Measurements from ENCODE around the gene CCS.
A peak's percentile ranks its signal among the peaks of the same experiment; 100 is the strongest.
"Not testable (repeated sequence)": the region's sequence is repeated elsewhere in the genome, so short reads cannot be mapped to it uniquely, and the experiment has no call there.

CCS gene

DNA sequence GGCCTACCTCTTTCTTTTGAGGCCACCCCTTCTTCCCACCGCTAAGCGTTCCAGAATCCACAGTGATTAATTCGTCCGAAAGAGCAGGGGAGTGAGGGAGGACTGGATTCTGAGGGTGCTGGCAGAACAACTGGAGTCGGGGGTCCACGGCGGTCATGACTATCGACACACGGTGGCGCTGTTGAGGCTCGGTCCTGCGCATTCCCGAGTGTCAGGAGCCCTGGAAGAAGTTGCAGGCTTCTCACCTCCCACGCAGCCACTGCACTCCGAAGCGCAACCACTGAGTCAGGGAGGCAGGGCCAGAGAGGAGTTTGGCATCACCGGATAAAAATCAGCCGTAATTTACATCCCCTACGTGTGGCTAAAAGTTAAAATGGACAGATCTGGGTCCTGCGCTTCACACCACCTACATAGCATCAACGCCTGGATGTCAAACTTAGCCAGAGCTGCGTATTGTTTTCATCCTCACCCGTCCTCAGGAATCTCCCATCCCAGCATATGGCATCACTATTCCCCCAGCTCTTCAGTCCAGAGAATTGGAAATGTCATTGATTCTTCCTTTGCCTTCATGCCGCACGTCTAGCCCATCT lies 13.9 kb upstream of the CCS start:
- H3K4me3 ChIP-seq (ENCODE audit: low read depth, low read length): no peak overlapping the region
- no peak overlapping the region for H3K27ac ChIP-seq (ENCODE audit: low read depth, low read length)
- H3K27me3 ChIP-seq (ENCODE audit: control insufficient read depth, insufficient read depth, low read length): no peaks in the 10 kb centered on the region; the same call in 1 of the 2 replicates
- no peak overlapping the region for H3K9ac ChIP-seq (ENCODE audit: low read length)
- peaks cover 15% of the 10 kb centered on the region for H3K9me3 ChIP-seq (ENCODE audit: control insufficient read depth, insufficient read depth, low read depth, low read length)
- peaks cover 48% of the 10 kb centered on the region; the same call in 1 of the 2 replicates for H3K36me3 ChIP-seq (ENCODE audit: control insufficient read depth, insufficient read depth, low read length)
- no peaks in the 10 kb centered on the region for H3K4me1 ChIP-seq (ENCODE audit: control insufficient read depth, insufficient read depth, low read length)

GRCh38 chr11:66580803-66581202 lies 12.2 kb upstream of the CCS start:
- H3K9me3 ChIP-seq (ENCODE audit: control insufficient read depth, insufficient read depth, low read depth, low read length): peaks cover 15% of the 10 kb centered on the region
- no peaks in the 10 kb centered on the region for H3K4me1 ChIP-seq (ENCODE audit: control insufficient read depth, insufficient read depth, low read length)
- no peak overlapping the region for H3K27ac ChIP-seq (ENCODE audit: low read depth, low read length)
- no peak overlapping the region for H3K4me3 ChIP-seq (ENCODE audit: low read depth, low read length)
- H3K27me3 ChIP-seq (ENCODE audit: control insufficient read depth, insufficient read depth, low read length): no peaks in the 10 kb centered on the region; the same call in 1 of the 2 replicates
- H3K36me3 ChIP-seq (ENCODE audit: control insufficient read depth, insufficient read depth, low read length): peaks cover 49% of the 10 kb centered on the region; the same call in 1 of the 2 replicates
- H3K9ac ChIP-seq (ENCODE audit: low read length): no peak overlapping the region

- Histone ChIP-seq H3K36me3 (ENCODE audit: control insufficient read depth, insufficient read depth, low read length) (peaks cover 53% of the 10 kb centered on the region; the same call in 1 of the 2 replicates), H3K27me3 (ENCODE audit: control insufficient read depth, insufficient read depth, low read length) (no peaks in the 10 kb centered on the region; the same call in 1 of the 2 replicates), H3K4me3 (ENCODE audit: low read depth, low read length) (no peak overlapping the region), H3K4me1 (ENCODE audit: control insufficient read depth, insufficient read depth, low read length) (no peaks in the 10 kb centered on the region), H3K9me3 (ENCODE audit: control insufficient read depth, insufficient read depth, low read depth, low read length) (peaks cover 20% of the 10 kb centered on the region), H3K9ac (ENCODE audit: low read length) (no peak overlapping the region), H3K27ac (ENCODE audit: low read depth, low read length) (no peak overlapping the region)
Observed at GRCh38 chr11:66581261-66581660, 11.7 kb upstream of the CCS start.

DNA sequence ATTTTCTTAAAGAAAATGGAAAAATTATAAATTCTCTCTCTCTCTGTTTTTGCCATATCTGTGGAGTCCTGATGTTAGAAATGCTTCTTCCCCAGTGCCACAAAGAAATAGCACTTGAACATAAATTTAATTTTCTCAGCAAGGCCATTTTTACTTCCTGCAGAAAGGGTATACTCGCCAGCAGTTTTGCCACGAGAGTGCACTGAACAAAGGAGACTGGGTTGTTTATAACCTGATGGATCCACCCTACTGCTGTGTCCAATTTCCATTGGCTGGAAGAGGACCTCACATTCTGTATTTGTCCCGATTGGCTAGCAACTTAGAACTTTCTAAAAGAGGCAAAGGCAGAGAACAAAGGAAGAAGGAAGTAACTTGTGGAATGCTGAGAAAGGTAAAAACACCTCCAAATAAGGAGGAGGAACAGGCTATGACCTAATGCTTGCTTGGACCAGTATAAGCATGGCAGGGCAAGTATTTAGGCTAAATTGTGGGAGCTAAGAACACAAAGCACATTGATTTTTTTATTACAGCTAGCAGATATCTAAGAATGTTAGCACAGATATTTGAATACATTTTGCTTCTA lies 10.3 kb upstream of the CCS start:
- H3K4me1 ChIP-seq (ENCODE audit: control insufficient read depth, insufficient read depth, low read length); H3K27me3 ChIP-seq (ENCODE audit: control insufficient read depth, insufficient read depth, low read length); H3K4me3 ChIP-seq (ENCODE audit: low read depth, low read length): not testable (repeated sequence)
- peaks cover 23% of the 10 kb centered on the region for H3K9me3 ChIP-seq (ENCODE audit: control insufficient read depth, insufficient read depth, low read depth, low read length)
- H3K27ac ChIP-seq (ENCODE audit: low read depth, low read length): peak overlapping the region; percentile 81; the same call in 1 of the 2 replicates
- H3K36me3 ChIP-seq (ENCODE audit: control insufficient read depth, insufficient read depth, low read length): peaks cover 48% of the 10 kb centered on the region; the same call in 1 of the 2 replicates
- peak overlapping the region; percentile 45 for H3K9ac ChIP-seq (ENCODE audit: low read length)

DNA sequence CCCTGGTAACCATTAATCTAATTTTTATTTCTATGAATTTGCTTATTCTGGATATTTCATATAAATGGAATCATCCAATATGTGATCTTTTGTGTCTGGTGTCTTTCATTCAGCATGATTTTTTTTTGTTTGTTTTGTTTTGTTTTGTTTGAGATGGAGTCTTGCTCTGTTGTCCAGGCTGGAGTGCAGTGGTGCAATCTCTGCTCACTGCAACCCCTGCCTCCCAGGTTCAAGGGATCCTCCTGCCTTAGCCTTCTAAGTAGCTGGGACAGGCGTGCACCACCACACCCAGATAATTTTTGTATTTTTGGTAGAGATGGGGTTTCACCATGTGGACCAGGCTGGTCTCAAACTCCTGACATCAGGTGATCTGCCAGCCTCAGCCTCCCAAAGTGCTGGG lies 7.5 kb upstream of the CCS start:
- not testable (repeated sequence) for H3K4me1 ChIP-seq (ENCODE audit: control insufficient read depth, insufficient read depth, low read length); H3K9ac ChIP-seq (ENCODE audit: low read length); H3K27ac ChIP-seq (ENCODE audit: low read depth, low read length); H3K27me3 ChIP-seq (ENCODE audit: control insufficient read depth, insufficient read depth, low read length); H3K4me3 ChIP-seq (ENCODE audit: low read depth, low read length)
- Histone ChIP-seq H3K36me3 (ENCODE audit: control insufficient read depth, insufficient read depth, low read length) (peaks cover 25% of the 10 kb centered on the region; the same call in 1 of the 2 replicates), H3K9me3 (ENCODE audit: control insufficient read depth, insufficient read depth, low read depth, low read length) (peaks cover 23% of the 10 kb centered on the region)

DNA sequence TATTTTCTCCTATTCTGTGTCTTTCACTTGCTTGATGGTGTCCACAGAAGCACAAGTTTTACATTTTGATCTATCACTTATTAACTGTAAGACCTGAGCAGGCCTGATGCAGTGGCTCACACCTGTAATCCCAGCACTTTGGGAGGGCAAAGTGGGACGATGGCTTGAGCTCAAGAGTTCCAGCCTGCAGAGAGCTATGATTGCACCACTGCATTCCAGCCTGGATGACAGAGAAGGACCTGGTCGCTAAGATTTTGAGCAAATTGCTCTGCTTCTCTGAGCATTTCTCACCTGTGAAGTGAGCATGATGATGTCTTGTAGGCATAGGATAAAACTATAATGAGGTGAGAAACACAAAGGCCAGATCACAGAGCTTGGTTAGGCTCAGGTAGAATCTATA lies 6.8 kb upstream of the CCS start:
- H3K4me3 ChIP-seq (ENCODE audit: low read depth, low read length): no peak overlapping the region
- H3K27me3 ChIP-seq (ENCODE audit: control insufficient read depth, insufficient read depth, low read length): 0 out of 2 replicates have a peak, but pooled peaks cover under 1% of the 10 kb centered on the region
- no peak overlapping the region for H3K9ac ChIP-seq (ENCODE audit: low read length)
- H3K9me3 ChIP-seq (ENCODE audit: control insufficient read depth, insufficient read depth, low read depth, low read length): peaks cover 20% of the 10 kb centered on the region
- no peak overlapping the region for H3K27ac ChIP-seq (ENCODE audit: low read depth, low read length)
- H3K36me3 ChIP-seq (ENCODE audit: control insufficient read depth, insufficient read depth, low read length): peaks cover 18% of the 10 kb centered on the region; the same call in 1 of the 2 replicates
- H3K4me1 ChIP-seq (ENCODE audit: control insufficient read depth, insufficient read depth, low read length): no peaks in the 10 kb centered on the region

GRCh38 chr11:66589315-66589714 lies 3.7 kb upstream of the CCS start:
- Histone ChIP-seq H3K9me3 (ENCODE audit: control insufficient read depth, insufficient read depth, low read depth, low read length) (peaks cover 15% of the 10 kb centered on the region), H3K4me1 (ENCODE audit: control insufficient read depth, insufficient read depth, low read length) (peaks cover 14% of the 10 kb centered on the region)
- H3K27me3 ChIP-seq (ENCODE audit: control insufficient read depth, insufficient read depth, low read length); H3K9ac ChIP-seq (ENCODE audit: low read length); H3K36me3 ChIP-seq (ENCODE audit: control insufficient read depth, insufficient read depth, low read length); H3K27ac ChIP-seq (ENCODE audit: low read depth, low read length); H3K4me3 ChIP-seq (ENCODE audit: low read depth, low read length): not testable (repeated sequence)

DNA sequence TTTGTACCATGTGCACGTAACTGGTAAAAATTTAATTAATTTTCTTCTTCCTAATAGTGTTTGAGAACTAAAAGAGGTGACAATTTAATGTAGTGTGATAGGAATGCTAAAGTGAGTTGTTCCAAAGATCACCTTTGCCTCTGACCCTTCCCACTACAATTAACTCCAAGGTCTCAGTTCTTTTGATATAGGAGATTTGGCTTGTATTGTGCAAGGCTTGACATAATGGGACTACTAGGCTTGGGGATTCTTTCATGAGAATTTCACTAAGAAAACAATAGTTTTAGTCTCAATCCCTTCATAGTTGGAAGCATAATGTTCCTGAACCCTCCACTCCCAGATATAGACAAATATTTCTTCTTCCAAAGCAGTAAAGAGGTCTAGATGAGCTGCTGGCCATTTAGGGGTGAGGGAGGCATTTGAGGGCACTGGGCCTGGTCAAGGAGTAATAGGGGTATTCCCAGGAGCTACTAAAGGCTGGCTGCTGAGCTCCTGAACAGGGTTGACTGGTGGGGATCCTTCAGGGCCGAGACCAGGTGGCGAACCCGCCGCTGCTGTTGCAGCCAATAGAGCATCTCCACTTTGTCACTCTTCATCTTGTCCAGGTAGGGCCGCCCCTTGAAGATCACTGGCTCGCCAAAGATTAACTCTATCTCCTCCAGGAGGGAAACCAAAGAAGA lies 2.8 kb upstream of the CCS start:
- H3K4me3 ChIP-seq (ENCODE audit: low read depth, low read length): no peak overlapping the region
- H3K9me3 ChIP-seq (ENCODE audit: control insufficient read depth, insufficient read depth, low read depth, low read length): peaks cover 15% of the 10 kb centered on the region
- H3K27me3 ChIP-seq (ENCODE audit: control insufficient read depth, insufficient read depth, low read length): 0 out of 2 replicates have a peak, but pooled peaks cover 3% of the 10 kb centered on the region
- no peak overlapping the region for H3K9ac ChIP-seq (ENCODE audit: low read length)
- H3K4me1 ChIP-seq (ENCODE audit: control insufficient read depth, insufficient read depth, low read length): peaks cover 14% of the 10 kb centered on the region
- H3K36me3 ChIP-seq (ENCODE audit: control insufficient read depth, insufficient read depth, low read length): peaks cover 9% of the 10 kb centered on the region
- H3K27ac ChIP-seq (ENCODE audit: low read depth, low read length): no peak overlapping the region

DNA sequence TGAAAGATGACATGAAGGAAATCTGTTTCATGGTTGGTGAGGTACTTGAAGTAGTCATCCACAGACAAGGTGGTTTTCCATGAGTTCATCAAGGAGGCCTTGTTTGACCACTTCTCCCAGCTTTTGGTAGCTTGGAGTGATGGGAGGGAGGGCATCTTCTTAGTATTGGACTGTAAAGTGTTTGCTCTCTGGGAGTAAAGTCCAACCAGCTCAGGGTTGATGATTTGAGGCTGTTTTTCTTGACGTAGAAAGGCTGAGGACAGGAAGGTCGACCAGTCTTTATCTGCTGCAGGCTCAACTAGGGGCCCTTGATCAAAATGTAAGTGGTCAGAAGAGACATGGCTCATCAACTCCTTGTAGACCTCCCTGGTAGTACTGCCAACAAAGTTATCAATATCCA lies 1.8 kb upstream of the CCS start:
- H3K36me3 ChIP-seq (ENCODE audit: control insufficient read depth, insufficient read depth, low read length): peaks cover 10% of the 10 kb centered on the region
- no peak overlapping the region for H3K27ac ChIP-seq (ENCODE audit: low read depth, low read length)
- 0 out of 2 replicates have a peak, but pooled peaks cover 3% of the 10 kb centered on the region for H3K27me3 ChIP-seq (ENCODE audit: control insufficient read depth, insufficient read depth, low read length)
- no peak overlapping the region for H3K9ac ChIP-seq (ENCODE audit: low read length)
- H3K4me1 ChIP-seq (ENCODE audit: control insufficient read depth, insufficient read depth, low read length): peaks cover 14% of the 10 kb centered on the region
- no peak overlapping the region for H3K4me3 ChIP-seq (ENCODE audit: low read depth, low read length)
- peaks cover 11% of the 10 kb centered on the region for H3K9me3 ChIP-seq (ENCODE audit: control insufficient read depth, insufficient read depth, low read depth, low read length)

DNA sequence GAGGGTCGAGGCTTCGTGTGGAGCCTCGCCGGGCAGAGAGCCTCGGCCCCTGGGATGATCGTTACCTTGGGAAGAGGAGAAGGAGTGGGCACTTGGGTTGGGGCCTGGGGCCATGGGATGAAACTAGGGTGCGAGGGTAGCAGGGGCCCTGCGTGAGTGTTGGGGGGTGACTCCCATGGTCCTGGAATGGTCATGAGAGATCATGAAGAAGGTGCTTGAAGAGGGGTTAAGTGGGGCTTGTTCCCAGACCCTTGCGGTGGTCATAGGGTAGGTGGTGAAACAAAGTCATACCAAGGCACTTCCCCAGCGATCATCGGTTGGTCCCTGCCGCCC lies 284 bp downstream of the CCS start:
- H3K36me3 ChIP-seq (ENCODE audit: control insufficient read depth, insufficient read depth, low read length): peaks cover 6% of the 10 kb centered on the region
- H3K4me1 ChIP-seq (ENCODE audit: control insufficient read depth, insufficient read depth, low read length): peaks cover 14% of the 10 kb centered on the region
- 0 out of 2 replicates have a peak, but pooled peaks cover 3% of the 10 kb centered on the region for H3K27me3 ChIP-seq (ENCODE audit: control insufficient read depth, insufficient read depth, low read length)
- H3K27ac ChIP-seq (ENCODE audit: low read depth, low read length): no peak overlapping the region
- H3K4me3 ChIP-seq (ENCODE audit: low read depth, low read length): peak overlapping the region; percentile 77
- H3K9me3 ChIP-seq (ENCODE audit: control insufficient read depth, insufficient read depth, low read depth, low read length): peaks cover 7% of the 10 kb centered on the region; the same call in 1 of the 2 replicates
- H3K9ac ChIP-seq (ENCODE audit: low read length): peak overlapping the region; percentile 81

- no peak overlapping the region for H3K27ac ChIP-seq (ENCODE audit: low read depth, low read length)
Observed at GRCh38 chr11:66593650-66594049, 665 bp downstream of the CCS start.

More at GRCh38 chr11:66593650-66594049, 665 bp downstream of the CCS start:
- 0 out of 2 replicates have a peak, but pooled peaks cover 3% of the 10 kb centered on the region for H3K27me3 ChIP-seq (ENCODE audit: control insufficient read depth, insufficient read depth, low read length)
- peak overlapping the region; percentile 81 for H3K9ac ChIP-seq (ENCODE audit: low read length)
- H3K4me1 ChIP-seq (ENCODE audit: control insufficient read depth, insufficient read depth, low read length): peaks cover 14% of the 10 kb centered on the region
- H3K4me3 ChIP-seq (ENCODE audit: low read depth, low read length): peak overlapping the region; percentile 77
- peaks cover 7% of the 10 kb centered on the region; the same call in 1 of the 2 replicates for H3K9me3 ChIP-seq (ENCODE audit: control insufficient read depth, insufficient read depth, low read depth, low read length)
- peaks cover 6% of the 10 kb centered on the region for H3K36me3 ChIP-seq (ENCODE audit: control insufficient read depth, insufficient read depth, low read length)

Measured in HUES6 (cell line).